Astrocyte of the hippocampus (primary cell): ENCODE measurements around the gene TRAF4.
"Not testable (repeated sequence)": the region's sequence is repeated elsewhere in the genome, so short reads cannot be mapped to it uniquely, and the experiment has no call there.

ENCODE experiments used
- DNase-seq: peaks from one replicate; pipeline ENCODE4 v3.0.0; 2011; ENCODE audit warnings: low read depth, low spot score

TRAF4 gene

GRCh38 chr17:28783161-28783560 lies 39.4 kb downstream of the TRAF4 start:
- DNase-seq: no peak

GRCh38 chr17:28788100-28788499 lies 44.3 kb downstream of the TRAF4 start:
- DNase-seq: no peak

- no peak for DNase-seq
Measured at GRCh38 chr17:28792877-28793661, 49.3 kb downstream of the TRAF4 start.

GRCh38 chr17:28794846-28795441 lies 51.1 kb downstream of the TRAF4 start:
- DNase-seq: not testable (repeated sequence)

GRCh38 chr17:28796062-28796461 lies 52.3 kb downstream of the TRAF4 start:
- no peak for DNase-seq
